Activated gamma-delta T cell (primary cell): Measurements from ENCODE around the gene TBC1D5.

ENCODE experiments used
- DNase-seq: peaks from one replicate; lab custom pipeline; 2025; lab: John Stamatoyannopoulos, UW

The TBC1D5 gene

GRCh38 chr3:17160597-17160996, 581.8 kb downstream of the TBC1D5 start:
- DNase-seq = no peak

GRCh38 chr3:17158941-17159682, 583.3 kb downstream of the TBC1D5 start:
- no peak for DNase-seq

GRCh38 chr3:17157713-17158112, 584.7 kb downstream of the TBC1D5 start:
- DNase-seq = no peak

GRCh38 chr3:17156864-17157263, 585.6 kb downstream of the TBC1D5 start:
- DNase-seq = no peak

- DNase-seq = no peak
Observed at GRCh38 chr3:17155951-17156350, 586.5 kb downstream of the TBC1D5 start.

GRCh38 chr3:17154941-17155340, 587.5 kb downstream of the TBC1D5 start:
- DNase-seq = no peak

GRCh38 chr3:17154221-17154620, 588.2 kb downstream of the TBC1D5 start:
- no peak for DNase-seq

- no peak for DNase-seq
Observed at GRCh38 chr3:17153209-17153608, 589.2 kb downstream of the TBC1D5 start.

GRCh38 chr3:17151598-17152373, 590.6 kb downstream of the TBC1D5 start:
- DNase-seq = peak; percentile 60

- DNase-seq = no peak
Observed at GRCh38 chr3:17149076-17149475, 593.4 kb downstream of the TBC1D5 start.

GRCh38 chr3:17144665-17144993, 597.8 kb downstream of the TBC1D5 start:
- no peak for DNase-seq

- DNase-seq = no peak
Observed at GRCh38 chr3:17143893-17144664, 598.4 kb downstream of the TBC1D5 start.

GRCh38 chr3:17142516-17142915, 599.9 kb downstream of the TBC1D5 start:
- no peak for DNase-seq

GRCh38 chr3:17141699-17142098, 600.7 kb downstream of the TBC1D5 start:
- no peak for DNase-seq

- no peak for DNase-seq
Observed at GRCh38 chr3:17140670-17141505, 601.5 kb downstream of the TBC1D5 start.

- no peak for DNase-seq
Observed at GRCh38 chr3:17138246-17139039, 604.0 kb downstream of the TBC1D5 start.

GRCh38 chr3:17137321-17137826, 605.1 kb downstream of the TBC1D5 start:
- no peak for DNase-seq

- DNase-seq = no peak
Observed at GRCh38 chr3:17136136-17136721, 606.2 kb downstream of the TBC1D5 start.

- no peak for DNase-seq
Observed at GRCh38 chr3:17135696-17136095, 606.7 kb downstream of the TBC1D5 start.
